ENCODE results near the gene UQCC3. TPM values are rescaled to one million over a fixed set of nuclear protein-coding genes. Genes with fewer than 3 reads are reported as not detected.
"Not testable (repeated sequence)": the region's sequence is repeated elsewhere in the genome, so short reads cannot be mapped to it uniquely, and the experiment has no call there.

UQCC3 gene
- total RNA-seq, 4 donors from 2014 or later = 0.51 to 6.6 (median 3.4) TPM

DNA sequence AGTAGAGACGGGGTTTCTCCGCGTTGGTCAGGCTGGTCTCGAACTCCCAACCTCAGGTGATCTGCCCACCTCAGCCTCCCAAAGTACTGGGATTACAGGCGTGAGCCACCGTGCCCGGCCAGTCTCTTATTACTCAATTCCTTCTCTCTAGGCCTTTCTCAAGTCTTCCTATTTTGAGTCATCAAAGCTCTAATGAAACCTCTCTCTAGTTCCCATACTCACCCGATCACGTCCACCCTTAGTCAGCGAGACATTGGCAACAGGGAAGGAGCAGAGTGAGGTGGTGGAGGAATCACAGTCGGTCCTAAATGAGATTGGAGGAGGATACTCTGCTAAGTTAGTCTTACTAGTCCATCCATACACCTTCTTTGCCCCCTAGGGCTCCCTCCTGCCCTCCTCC lies 30.8 kb downstream of the UQCC3 start:
- intact Hi-C loops (cut with DNase I; ENCODE audit: low total_unique reads) = no loop called here
- Histone ChIP-seq H3K27me3 (no peaks in the 10 kb centered on the region), H3K27ac (no peak overlapping the region), H3K9me3 (no peaks in the 10 kb centered on the region), H3K36me3 (no peaks in the 10 kb centered on the region), H3K4me3 (no peak overlapping the region), H3K4me1 (peaks cover 3 to 8% of the 10 kb centered on the region in 2 donors)
- TF ChIP-seq CTCF (IDR thresholded peaks at IDR 0.05) (no peak), POLR2A (IDR thresholded peaks at IDR 0.05) (no peak)
- no peak for DNase-seq

DNA sequence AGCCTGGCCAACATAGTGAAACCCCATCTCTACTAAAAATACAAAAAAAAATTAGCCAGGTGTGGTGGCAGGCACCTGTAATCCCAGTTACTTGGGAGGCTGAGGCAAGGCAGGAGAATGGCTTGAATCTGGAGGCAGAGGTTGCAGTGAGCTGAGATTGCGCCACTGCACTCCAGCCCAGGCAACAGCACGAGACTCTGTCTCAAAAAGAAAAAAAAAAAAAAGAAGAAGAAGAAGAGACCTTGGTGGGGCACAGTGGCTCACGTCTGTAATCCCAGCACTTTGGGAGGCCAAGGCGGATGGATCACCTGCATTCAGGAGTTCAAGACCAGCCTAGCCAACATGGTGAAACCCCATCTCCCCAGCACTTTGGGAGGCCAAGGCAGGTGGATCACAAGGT lies 32.4 kb downstream of the UQCC3 start:
- intact Hi-C loops (cut with DNase I; ENCODE audit: low total_unique reads); H3K9me3 ChIP-seq; H3K27me3 ChIP-seq; DNase-seq; H3K4me3 ChIP-seq; H3K36me3 ChIP-seq; H3K27ac ChIP-seq: not testable (repeated sequence)
- H3K4me1 ChIP-seq = peaks cover 3 to 18% of the 10 kb centered on the region in 2 donors

GRCh38 chr11:62705413-62705812 lies 33.9 kb downstream of the UQCC3 start:
- intact Hi-C loops (cut with DNase I; ENCODE audit: low total_unique reads) = no loop called here
- no peak for DNase-seq
- Histone ChIP-seq H3K36me3 (no peaks in the 10 kb centered on the region), H3K27me3 (no peaks in the 10 kb centered on the region), H3K9me3 (no peaks in the 10 kb centered on the region), H3K4me1 (peaks cover 7 to 21% of the 10 kb centered on the region in 2 donors), H3K27ac (peak overlapping the region; percentile 72 to 78), H3K4me3 (peak overlapping the region; percentile 47 to 71)
- TF ChIP-seq POLR2A (IDR thresholded peaks at IDR 0.05) = no peak
- no peak for TF ChIP-seq CTCF (IDR thresholded peaks at IDR 0.05)

- peak; percentile 95 to 96 for DNase-seq
- H3K27me3 ChIP-seq = no peaks in the 10 kb centered on the region
- H3K4me1 ChIP-seq = peaks cover 9 to 22% of the 10 kb centered on the region in 2 donors
- TF ChIP-seq CTCF (IDR thresholded peaks at IDR 0.05) = no peak
- peak in 1 of 2 donors; percentile 57 for TF ChIP-seq POLR2A (IDR thresholded peaks at IDR 0.05)
- H3K27ac ChIP-seq = peak overlapping the region; percentile 72 to 78
- H3K9me3 ChIP-seq = no peaks in the 10 kb centered on the region
- peak overlapping the region; percentile 47 to 71 for H3K4me3 ChIP-seq
- H3K36me3 ChIP-seq = no peaks in the 10 kb centered on the region
- intact Hi-C loops (cut with DNase I; ENCODE audit: low total_unique reads) = no loop called here
These were observed 34.7 kb downstream of the UQCC3 start for GRCh38 chr11:62705880-62706849.

GRCh38 chr11:62706850-62707247 lies 35.4 kb downstream of the UQCC3 start:
- Histone ChIP-seq H3K9me3 (no peaks in the 10 kb centered on the region), H3K4me1 (peaks cover 9 to 22% of the 10 kb centered on the region in 2 donors), H3K4me3 (peak overlapping the region; percentile 47 to 71), H3K27me3 (no peaks in the 10 kb centered on the region), H3K36me3 (no peaks in the 10 kb centered on the region), H3K27ac (peak overlapping the region; percentile 72 to 78)
- intact Hi-C loops (cut with DNase I; ENCODE audit: low total_unique reads) = no loop called here
- peak in 1 of 2 donors; percentile 37 for DNase-seq
- TF ChIP-seq POLR2A (IDR thresholded peaks at IDR 0.05) = no peak
- TF ChIP-seq CTCF (IDR thresholded peaks at IDR 0.05) = no peak
